Stimulated activated CD4-positive, alpha-beta T cell treated with anti-CD3 and anti-CD28 coated beads, Interleukin-1b, Interleukin-23, amount 100 ng/mL, for 48 hours (primary cell): ENCODE results near the gene RPP40.
"Not testable (repeated sequence)": the region's sequence is repeated elsewhere in the genome, so short reads cannot be mapped to it uniquely, and the experiment has no call there.

ENCODE experiments used
- DNase-seq: peaks from one replicate; pipeline ENCODE4 v3.0.0-alpha.2; 2020

The RPP40 gene, protein sequence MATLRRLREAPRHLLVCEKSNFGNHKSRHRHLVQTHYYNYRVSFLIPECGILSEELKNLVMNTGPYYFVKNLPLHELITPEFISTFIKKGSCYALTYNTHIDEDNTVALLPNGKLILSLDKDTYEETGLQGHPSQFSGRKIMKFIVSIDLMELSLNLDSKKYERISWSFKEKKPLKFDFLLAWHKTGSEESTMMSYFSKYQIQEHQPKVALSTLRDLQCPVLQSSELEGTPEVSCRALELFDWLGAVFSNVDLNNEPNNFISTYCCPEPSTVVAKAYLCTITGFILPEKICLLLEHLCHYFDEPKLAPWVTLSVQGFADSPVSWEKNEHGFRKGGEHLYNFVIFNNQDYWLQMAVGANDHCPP

DNA sequence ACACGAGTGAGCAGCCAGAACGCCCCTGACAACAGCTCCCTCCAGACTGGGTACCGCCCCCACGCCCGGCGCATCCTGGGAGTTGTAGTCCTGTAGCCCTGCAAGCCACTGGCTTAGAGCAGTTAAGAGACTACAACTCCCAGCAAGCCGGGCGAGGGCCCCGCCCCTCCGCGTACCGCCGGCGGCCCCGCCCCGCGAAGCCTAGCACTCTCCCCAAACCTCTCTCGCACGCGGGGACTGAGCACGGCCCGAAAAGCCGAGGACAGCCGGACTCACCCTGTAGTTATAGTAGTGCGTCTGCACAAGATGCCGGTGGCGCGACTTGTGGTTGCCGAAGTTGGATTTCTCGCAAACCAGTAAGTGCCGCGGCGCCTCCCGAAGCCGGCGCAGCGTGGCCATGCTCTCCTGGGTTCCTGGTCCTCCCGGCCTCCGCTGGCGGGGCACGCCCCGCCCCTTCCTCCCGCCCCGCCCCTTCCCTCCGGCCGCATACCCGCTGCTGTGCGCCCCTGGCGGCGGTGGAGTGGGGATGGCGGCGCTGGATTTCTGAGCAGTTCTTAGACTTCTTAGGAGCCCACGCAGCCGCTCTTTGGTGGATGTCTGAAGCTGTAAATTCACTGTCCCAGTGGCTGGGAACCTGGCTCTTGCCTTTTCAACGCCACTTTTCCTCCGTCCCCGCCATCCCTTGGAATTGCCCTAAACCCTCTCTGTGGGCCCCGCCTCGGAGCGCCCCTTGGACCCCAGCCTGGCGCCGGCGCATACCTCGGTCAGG, at the start of gene RPP40:
Gene RPP40 (minus strand): TSS at position 434 of the 769 bp plus-strand sequence. CDS start 35 bp downstream, at position 399.
- DNase-seq = peak; percentile 98

- DNase-seq = no peak
These were observed 49.2 kb upstream of the RPP40 start for GRCh38 chr6:5053038-5053437.

- no peak for DNase-seq
These were observed 47.6 kb upstream of the RPP40 start for GRCh38 chr6:5051394-5051793.

GRCh38 chr6:5050009-5050408, 46.2 kb upstream of the RPP40 start:
- DNase-seq = no peak

- no peak for DNase-seq
These were observed 42.6 kb upstream of the RPP40 start for GRCh38 chr6:5046430-5046829.

GRCh38 chr6:5045416-5045815, 41.6 kb upstream of the RPP40 start:
- no peak for DNase-seq

DNA sequence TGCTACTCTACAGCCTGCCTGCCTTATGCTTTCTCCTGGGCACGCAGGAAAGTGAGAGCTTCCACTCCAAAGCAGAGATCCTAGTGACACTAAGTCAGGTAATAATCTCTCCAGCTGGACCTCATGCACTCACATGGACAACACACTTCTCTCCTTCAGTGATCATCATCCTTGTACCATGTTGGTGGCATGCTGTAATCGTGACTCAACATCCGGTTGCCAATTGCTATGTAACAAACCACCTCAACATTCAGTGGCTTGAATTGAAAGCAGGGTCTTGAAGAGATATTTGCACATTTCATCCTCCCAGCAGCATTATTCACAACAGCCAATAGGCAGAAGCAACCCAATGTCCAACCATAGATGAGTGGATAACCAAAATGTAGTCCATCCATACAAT, 41.0 kb upstream of the RPP40 start:
- no peak for DNase-seq

DNA sequence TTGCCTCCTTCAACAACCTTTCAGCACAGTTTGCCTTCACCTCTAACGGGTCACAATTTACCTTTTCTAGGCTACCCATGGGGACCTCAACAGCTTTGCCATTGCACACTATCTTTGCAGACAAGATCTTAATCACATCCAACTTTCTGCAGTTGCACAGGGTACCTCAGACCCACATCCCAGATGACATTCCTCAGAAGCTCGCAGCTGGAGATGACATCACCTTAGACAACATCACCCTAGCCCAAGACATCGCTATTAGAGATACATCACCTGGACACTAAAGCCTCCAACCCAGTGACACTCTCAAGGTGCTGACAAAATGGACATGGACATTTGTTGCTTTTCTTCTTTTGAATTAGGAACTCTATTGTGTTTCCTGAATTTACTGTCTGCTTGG, 38.6 kb upstream of the RPP40 start:
- DNase-seq = no peak

- no peak for DNase-seq
These were observed 38.1 kb upstream of the RPP40 start for GRCh38 chr6:5041955-5042354.

GRCh38 chr6:5036269-5036668, 32.4 kb upstream of the RPP40 start:
- no peak for DNase-seq

DNA sequence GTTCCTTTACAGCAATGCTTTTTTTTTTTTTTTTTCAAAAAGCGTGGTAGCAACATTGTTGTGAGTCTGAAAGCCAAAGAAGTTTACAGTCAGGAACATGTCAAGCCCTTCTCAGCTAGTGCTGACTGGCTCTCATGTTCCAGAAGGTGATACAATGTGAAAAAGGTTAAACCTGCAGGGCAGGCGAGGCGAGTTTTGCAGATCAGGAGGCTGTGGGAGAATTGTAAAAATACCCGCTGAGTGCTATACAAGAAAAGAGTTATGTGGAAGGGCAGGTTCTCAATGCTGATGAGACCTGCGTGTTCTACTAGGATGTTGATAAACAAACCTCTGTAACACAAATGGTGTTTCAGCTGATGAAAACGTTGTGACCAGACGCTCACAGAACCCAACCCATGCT, 30.9 kb upstream of the RPP40 start:
- no peak for DNase-seq

DNA sequence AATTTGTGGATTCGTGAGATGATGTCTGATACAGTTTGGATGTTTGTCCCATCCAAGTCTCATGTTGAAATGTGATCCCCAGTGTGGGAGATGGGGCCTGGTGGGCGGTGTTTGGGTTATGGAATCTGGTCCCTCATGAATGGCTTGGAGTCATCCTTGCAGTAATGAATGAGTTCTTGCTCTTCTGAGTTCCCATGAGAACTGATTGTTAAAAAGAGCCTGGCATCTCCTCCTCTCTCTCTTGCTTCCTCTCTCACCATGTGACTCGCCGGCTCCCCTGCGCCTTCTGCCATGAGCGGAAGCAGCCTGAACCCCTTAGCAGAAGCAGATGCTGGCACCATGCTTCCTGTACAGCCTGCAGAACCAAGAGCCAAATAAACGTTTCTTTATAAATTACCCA, 30.5 kb upstream of the RPP40 start:
- no peak for DNase-seq

- DNase-seq = not testable (repeated sequence)
These were observed 29.5 kb upstream of the RPP40 start for GRCh38 chr6:5033214-5033904.

- DNase-seq = not testable (repeated sequence)
These were observed 28.9 kb upstream of the RPP40 start for GRCh38 chr6:5032706-5033105.

DNA sequence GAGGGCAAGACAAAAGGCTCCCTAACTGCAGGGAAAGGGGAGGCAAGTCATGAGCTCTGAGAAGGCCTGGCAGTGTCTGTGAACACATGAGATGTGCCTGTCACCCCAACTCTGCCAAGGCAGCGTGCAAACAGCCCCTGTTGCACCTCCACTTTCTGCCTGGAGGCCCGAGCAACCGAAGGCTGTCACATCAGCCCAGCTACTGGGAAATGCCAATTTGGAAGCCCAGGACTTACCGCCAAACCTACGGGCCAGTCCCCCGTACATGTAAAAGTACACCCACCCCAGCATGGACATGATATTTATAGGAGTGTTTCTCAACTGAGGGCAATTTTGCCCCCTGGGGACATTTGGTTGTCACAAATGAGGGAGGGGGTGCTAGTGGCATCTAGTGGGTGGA, 27.3 kb upstream of the RPP40 start:
- DNase-seq = no peak

GRCh38 chr6:5030596-5031136, 26.8 kb upstream of the RPP40 start:
- DNase-seq = peak; percentile 89

- DNase-seq = no peak
These were observed 25.8 kb upstream of the RPP40 start for GRCh38 chr6:5029609-5030008.

- DNase-seq = no peak
These were observed 25.1 kb upstream of the RPP40 start for GRCh38 chr6:5028921-5029320.

DNA sequence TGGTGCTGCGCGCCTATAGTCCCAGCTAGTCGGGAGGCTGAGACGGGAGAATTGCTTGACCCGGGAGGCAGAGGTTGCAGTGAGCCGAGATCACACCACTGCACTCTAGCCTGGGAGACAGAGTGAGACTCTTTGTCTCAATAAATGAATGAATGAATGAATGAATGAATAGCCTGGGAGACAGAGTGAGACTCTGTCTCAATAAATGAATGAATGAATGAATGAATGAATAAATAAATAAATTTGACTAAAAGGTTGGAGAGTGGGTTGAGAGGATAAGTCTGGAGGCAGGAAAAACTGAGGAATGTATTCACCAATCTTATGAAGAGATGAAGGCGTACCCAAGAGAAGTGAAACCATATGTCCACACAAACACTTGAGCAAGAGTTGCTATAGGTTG, 24.5 kb upstream of the RPP40 start:
- DNase-seq = no peak

- DNase-seq = no peak
These were observed 22.3 kb upstream of the RPP40 start for GRCh38 chr6:5025911-5026819.

DNA sequence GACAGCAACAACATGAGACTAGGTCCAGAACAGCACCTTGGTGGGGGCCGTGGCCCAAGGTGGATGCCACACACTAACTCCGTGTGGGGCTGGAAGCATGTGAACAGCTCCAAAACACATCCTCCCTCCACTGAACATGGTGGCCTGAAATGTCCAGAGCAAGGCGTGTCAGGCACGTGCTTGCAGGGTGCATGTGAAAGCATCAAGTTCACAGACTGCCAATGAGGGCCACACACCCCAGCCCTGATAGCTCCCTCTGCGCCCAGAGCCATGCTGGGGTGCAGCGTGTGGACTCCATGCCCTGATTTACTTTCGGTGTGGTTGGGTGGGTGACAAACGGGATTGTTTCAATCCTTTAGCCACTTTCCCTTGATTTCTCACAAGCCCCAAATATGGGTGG, 20.1 kb upstream of the RPP40 start:
- DNase-seq = no peak

DNA sequence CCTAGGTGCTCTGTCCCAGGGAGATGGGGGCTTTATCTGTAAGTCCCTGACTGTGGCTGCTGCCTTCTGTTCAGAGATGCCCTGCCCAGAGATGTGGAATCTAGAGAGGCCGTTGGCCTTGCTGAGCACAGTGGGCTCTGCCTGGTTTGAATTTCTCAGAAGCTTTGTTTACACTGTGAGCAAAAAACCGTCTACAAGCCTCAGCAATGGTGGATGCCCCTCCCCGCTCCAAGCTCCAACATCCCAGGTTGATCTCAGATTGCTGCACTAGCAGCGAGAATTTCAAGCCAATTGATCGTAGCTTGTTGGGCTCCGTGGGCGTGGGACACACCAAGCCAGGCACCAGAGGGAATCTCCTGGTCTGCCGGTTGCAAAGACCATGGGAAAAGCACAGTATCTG, 16.3 kb upstream of the RPP40 start:
- no peak for DNase-seq
